MCF 10A (cell line): ENCODE results near the gene CRTC1. TPM values are rescaled to one million over a fixed set of nuclear protein-coding genes. Genes with fewer than 3 reads are reported as not detected.

Experiments used
- Bru-seq: library from RNA; stranded (reverse); fragments of 400-500 nt; gene quantifications from one replicate; lab custom pipeline; 2021; lab: Mats Ljungman, UMichigan
- BruChase-seq, 2 experiments: library from RNA; stranded (reverse); fragments of 400-500 nt; gene quantifications; one replicate each; lab custom pipeline; 2021; lab: Mats Ljungman, UMichigan
- BruUV-seq: library from RNA; stranded (reverse); fragments of 400-500 nt; replicated peaks from 2 replicates; lab custom pipeline; 2021; lab: Mats Ljungman, UMichigan
- CTCF ChIA-PET: fragments of 300-600 bp; sonication (Branson Sonifier 250); formaldehyde crosslinking; extraction: SDS; loops from one replicate; lab custom pipeline; 2021; ENCODE audit warnings: antibody characterized with exemption, inconsistent platforms; lab: Yijun Ruan, JAX
- POLR2A ChIA-PET: fragments of 300-600, 350-650 bp; sonication (Branson Sonifier 250); formaldehyde crosslinking; extraction: SDS; loops from one replicate; lab custom pipeline; 2020; ENCODE audit warnings: antibody characterized with exemption, inconsistent platforms; lab: Yijun Ruan, JAX
- DNase-seq: peaks from one replicate; pipeline ENCODE4 v3.0.0-alpha.2; 2018; ENCODE audit not compliant: unreplicated experiment
- H3K27ac Mint-ChIP-seq: one replicate; pipeline ENCODE4 v1.8.0; 2022; ENCODE audit warnings: mild to moderate bottlenecking, low read depth, mixed read lengths; ENCODE audit not compliant: unreplicated experiment
- H3K27me3 Mint-ChIP-seq: one replicate; pipeline ENCODE4 v1.8.0; 2022; ENCODE audit warnings: mixed read lengths; ENCODE audit not compliant: insufficient read depth, unreplicated experiment
- H3K36me3 Mint-ChIP-seq: one replicate; pipeline ENCODE4 v1.8.0; 2022; ENCODE audit warnings: mild to moderate bottlenecking, moderate library complexity, mixed read lengths; ENCODE audit not compliant: insufficient read depth, unreplicated experiment
- H3K4me1 Mint-ChIP-seq: one replicate; pipeline ENCODE4 v1.8.0; 2022; ENCODE audit warnings: mixed read lengths; ENCODE audit not compliant: insufficient read depth, unreplicated experiment
- H3K4me3 Mint-ChIP-seq: one replicate; pipeline ENCODE4 v1.8.0; 2022; ENCODE audit warnings: mild to moderate bottlenecking, moderate library complexity, mixed read lengths; ENCODE audit not compliant: unreplicated experiment
- H3K9me3 Mint-ChIP-seq: one replicate; pipeline ENCODE4 v1.8.0; 2022; ENCODE audit warnings: mixed read lengths; ENCODE audit not compliant: unreplicated experiment
- intact Hi-C: fragments of 100-400 bp; cut with micrococcal nuclease; formaldehyde crosslinking; loops from 2 replicates; pipeline ENCODE4 v1.14.1; 2022
- long read RNA-seq: library from polyadenylated mRNA; stranded (forward); transcript quantifications from one replicate; pipeline ENCODE4 v2.0.0, GENCODE V29; 2022
- total RNA-seq: library from RNA; stranded (reverse); gene quantifications from 2 replicates; pipeline ENCODE4 v1.2.3, GENCODE V29; 2022
- TF ChIP-seq, protein P1 (sequence below): fragments of 200-600 bp; IDR thresholded peaks from one replicate; pipeline ENCODE4 v1.8.0; 2022; ENCODE audit warnings: antibody characterized with exemption, mild to moderate bottlenecking; ENCODE audit not compliant: unreplicated experiment

The CRTC1 gene, protein sequence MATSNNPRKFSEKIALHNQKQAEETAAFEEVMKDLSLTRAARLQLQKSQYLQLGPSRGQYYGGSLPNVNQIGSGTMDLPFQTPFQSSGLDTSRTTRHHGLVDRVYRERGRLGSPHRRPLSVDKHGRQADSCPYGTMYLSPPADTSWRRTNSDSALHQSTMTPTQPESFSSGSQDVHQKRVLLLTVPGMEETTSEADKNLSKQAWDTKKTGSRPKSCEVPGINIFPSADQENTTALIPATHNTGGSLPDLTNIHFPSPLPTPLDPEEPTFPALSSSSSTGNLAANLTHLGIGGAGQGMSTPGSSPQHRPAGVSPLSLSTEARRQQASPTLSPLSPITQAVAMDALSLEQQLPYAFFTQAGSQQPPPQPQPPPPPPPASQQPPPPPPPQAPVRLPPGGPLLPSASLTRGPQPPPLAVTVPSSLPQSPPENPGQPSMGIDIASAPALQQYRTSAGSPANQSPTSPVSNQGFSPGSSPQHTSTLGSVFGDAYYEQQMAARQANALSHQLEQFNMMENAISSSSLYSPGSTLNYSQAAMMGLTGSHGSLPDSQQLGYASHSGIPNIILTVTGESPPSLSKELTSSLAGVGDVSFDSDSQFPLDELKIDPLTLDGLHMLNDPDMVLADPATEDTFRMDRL
- total RNA-seq (8.6 and 11.1 TPM in 2 replicates), Bru-seq, nascent RNA (percentile 44 among the genes with signal in this experiment), BruChase-seq, experiment 1, labeled RNA remaining after a 6-hour chase (percentile 55 among the genes with signal in this experiment), BruChase-seq, experiment 2, labeled RNA remaining after a 2-hour chase (percentile 49 among the genes with signal in this experiment)
- long read RNA-seq, partial matches to known transcripts = 5 of 15 reads
- long read RNA-seq, other reads (novel, unspliced or antisense) = 9 of 15 reads

DNA sequence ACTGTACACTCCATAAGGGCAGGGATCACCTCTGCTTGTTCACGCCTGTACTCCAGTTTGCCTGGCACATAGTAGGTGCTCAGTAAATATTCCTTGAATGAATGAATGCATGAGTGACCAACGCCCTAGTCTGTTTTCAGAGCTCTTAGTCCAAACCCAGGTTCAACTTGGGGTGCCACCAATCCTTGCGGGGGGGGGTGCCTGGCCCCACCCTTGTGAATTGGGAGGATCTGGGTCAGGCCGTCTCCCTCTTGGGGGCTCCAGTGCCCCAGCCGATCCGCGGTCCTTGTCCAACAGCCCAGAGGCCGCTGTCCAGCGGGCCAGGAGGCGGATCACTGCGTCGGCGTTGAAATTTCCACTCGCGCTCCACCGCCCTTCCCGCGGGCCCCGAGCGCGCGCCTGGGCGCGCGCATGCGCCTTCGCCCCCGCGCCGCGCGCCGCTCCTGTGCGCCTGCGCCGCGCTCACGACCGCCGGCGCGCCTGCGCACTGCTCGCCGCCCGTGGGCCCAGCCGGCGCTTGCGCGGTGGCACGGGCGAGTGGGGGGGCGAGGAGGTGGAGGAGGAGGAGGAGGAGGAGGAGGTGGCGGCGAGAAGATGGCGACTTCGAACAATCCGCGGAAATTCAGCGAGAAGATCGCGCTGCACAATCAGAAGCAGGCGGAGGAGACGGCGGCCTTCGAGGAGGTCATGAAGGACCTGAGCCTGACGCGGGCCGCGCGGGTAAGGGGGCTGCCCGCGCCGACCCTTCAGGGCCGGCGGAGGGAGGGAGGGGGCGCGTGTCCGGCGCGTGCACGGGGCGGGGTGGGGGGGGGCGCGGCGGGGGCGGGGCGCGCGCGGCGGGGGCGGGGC, at the start of gene CRTC1:
Gene CRTC1 (plus strand): TSS at position 572 of the 849 bp plus-strand sequence. CDS start 23 bp downstream, at position 595.
- no peaks in the 10 kb centered on the region for H3K27me3 Mint-ChIP-seq
- DNase-seq = peak; percentile 87
- TF ChIP-seq, protein P1, sequence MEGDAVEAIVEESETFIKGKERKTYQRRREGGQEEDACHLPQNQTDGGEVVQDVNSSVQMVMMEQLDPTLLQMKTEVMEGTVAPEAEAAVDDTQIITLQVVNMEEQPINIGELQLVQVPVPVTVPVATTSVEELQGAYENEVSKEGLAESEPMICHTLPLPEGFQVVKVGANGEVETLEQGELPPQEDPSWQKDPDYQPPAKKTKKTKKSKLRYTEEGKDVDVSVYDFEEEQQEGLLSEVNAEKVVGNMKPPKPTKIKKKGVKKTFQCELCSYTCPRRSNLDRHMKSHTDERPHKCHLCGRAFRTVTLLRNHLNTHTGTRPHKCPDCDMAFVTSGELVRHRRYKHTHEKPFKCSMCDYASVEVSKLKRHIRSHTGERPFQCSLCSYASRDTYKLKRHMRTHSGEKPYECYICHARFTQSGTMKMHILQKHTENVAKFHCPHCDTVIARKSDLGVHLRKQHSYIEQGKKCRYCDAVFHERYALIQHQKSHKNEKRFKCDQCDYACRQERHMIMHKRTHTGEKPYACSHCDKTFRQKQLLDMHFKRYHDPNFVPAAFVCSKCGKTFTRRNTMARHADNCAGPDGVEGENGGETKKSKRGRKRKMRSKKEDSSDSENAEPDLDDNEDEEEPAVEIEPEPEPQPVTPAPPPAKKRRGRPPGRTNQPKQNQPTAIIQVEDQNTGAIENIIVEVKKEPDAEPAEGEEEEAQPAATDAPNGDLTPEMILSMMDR = no peak
- no TSS peak for BruUV-seq
- H3K4me3 Mint-ChIP-seq = peak within 1 kb of the TSS; percentile 80
- no peaks in the 10 kb centered on the region for H3K9me3 Mint-ChIP-seq
- ChIA-PET POLR2A (interaction anchor here (0.7 to 1.3 kb wide), 4 partner anchors 29 to 111 kb away, joined by 3 to 6 read pairs (median 4); partner anchors contain the start of gene UBA52), CTCF (interaction anchor here (0.7 kb wide), 1 partner anchor 176 kb away, joined by 3 read pairs; no protein-coding TSS in a partner anchor)
- H3K4me1 Mint-ChIP-seq = peaks cover 22% of the 10 kb centered on the region
- intact Hi-C loops = no loop called here
- peaks cover 6% of the 10 kb centered on the region for H3K36me3 Mint-ChIP-seq
- H3K27ac Mint-ChIP-seq = peak within 1 kb of the TSS; percentile 87

DNA sequence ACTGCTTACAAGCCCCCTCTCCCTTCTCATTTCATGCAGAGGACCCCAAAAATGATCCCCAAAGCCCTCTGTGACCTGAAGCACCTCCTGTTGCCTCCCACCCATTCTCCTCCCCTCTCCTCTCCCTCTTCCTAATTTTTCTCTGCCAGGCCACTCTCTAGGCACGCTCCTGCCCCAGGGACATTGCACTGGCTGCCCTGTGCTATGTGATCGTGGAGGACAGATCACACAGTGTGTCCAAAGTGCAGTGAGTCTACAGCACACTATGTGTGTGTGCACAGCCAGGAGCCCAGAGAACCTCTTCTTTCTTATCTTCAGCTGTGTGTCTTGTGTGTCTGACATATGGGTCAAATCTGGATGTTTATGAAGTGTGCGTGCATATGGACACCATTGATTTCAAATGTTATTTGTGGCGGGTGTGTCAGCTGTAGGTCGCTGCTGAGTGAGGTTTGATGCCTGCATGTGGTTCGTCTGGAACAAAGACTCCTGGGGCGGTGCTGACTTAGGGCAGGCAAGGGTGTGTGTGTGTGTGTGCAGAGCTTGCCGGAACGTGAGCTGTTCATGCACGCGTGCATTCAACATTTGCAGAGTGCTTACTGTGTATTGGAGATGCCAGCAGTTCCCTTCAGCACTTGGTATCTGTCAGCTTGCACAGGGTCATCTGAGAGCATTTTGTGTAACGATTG, 48.7 kb upstream of the CRTC1 start:
- DNase-seq = no peak
- no TSS peak for BruUV-seq
- ChIA-PET CTCF (interaction anchor here (0.6 to 0.9 kb wide), 3 partner anchors 54 to 328 kb away, joined by 3 to 4 read pairs (median 3); no protein-coding TSS in a partner anchor), POLR2A (interaction anchor here (0.6 to 1.6 kb wide), 4 partner anchors 11 to 312 kb away, joined by 3 to 4 read pairs (median 3); partner anchors contain the start of genes LSM4 and UBA52)
- intact Hi-C loops = loop anchor here (5.0 kb wide), 1 partner anchor 43 kb away; no protein-coding TSS in a partner anchor
- peaks cover 34% of the 10 kb centered on the region for H3K4me1 Mint-ChIP-seq
- no peaks in the 10 kb centered on the region for H3K27me3 Mint-ChIP-seq
- no peak overlapping the region for H3K4me3 Mint-ChIP-seq
- TF ChIP-seq, protein P1 = no peak
- peaks cover 5% of the 10 kb centered on the region for H3K36me3 Mint-ChIP-seq
- no peaks in the 10 kb centered on the region for H3K9me3 Mint-ChIP-seq
- no peak overlapping the region for H3K27ac Mint-ChIP-seq

DNA sequence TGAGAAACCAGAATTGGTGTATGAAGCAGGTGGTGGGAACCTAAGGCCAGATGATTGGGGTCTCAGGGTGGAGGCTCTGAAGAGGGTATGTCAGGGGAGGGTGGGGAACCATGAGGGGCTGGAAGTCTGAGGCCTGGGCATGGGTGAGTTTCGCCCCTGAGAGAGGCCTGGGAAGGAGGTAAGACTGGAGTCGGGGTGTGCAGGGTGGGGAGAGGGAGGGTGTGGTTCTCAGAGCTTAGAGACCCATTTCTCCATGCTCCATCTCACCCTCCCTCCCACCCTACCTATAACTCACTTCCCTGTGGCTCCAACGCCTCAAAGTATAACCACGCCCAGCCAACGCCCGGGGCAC, 47.7 kb upstream of the CRTC1 start:
- ChIA-PET POLR2A (interaction anchor here (0.7 kb wide), 1 partner anchor 50 kb away, joined by 3 read pairs; no protein-coding TSS in a partner anchor), CTCF (interaction anchor here (0.6 to 0.7 kb wide), 2 partner anchors 184 to 327 kb away, joined by 3 to 4 read pairs; no protein-coding TSS in a partner anchor)
- H3K4me3 Mint-ChIP-seq = peak overlapping the region; percentile 82
- H3K9me3 Mint-ChIP-seq = no peaks in the 10 kb centered on the region
- H3K27me3 Mint-ChIP-seq = no peaks in the 10 kb centered on the region
- H3K27ac Mint-ChIP-seq = peak overlapping the region; percentile 92
- TF ChIP-seq, protein P1 = no peak
- H3K4me1 Mint-ChIP-seq = peaks cover 30% of the 10 kb centered on the region
- no peak for DNase-seq
- no peaks in the 10 kb centered on the region for H3K36me3 Mint-ChIP-seq
- intact Hi-C loops = loop anchor here (1.0 to 5.0 kb wide), 2 partner anchors 41 to 44 kb away; no protein-coding TSS in a partner anchor
- no TSS peak for BruUV-seq
